H1 (cell line): ENCODE data around the gene AP1M1. TPM values are rescaled to one million over a fixed set of nuclear protein-coding genes. Genes with fewer than 3 reads are reported as not detected.

Experiments
- EGR1 ChIP-seq: IDR thresholded peaks from 2 replicates; pipeline ENCODE4 v1.6.1; 2011; ENCODE audit warnings: low read depth, low read length, borderline replicate concordance
- RFX5 ChIP-seq: IDR thresholded peaks from 2 replicates; pipeline ENCODE4 v1.6.1; 2011; ENCODE audit warnings: low read depth, low read length, improper control_type of control experiment, borderline replicate concordance
- SP4 ChIP-seq: IDR thresholded peaks from 2 replicates; pipeline ENCODE4 v1.6.1; 2012; ENCODE audit warnings: low read length, inconsistent platforms
- TEAD4 ChIP-seq: IDR thresholded peaks from 2 replicates; pipeline ENCODE4 v1.6.1; 2012; ENCODE audit warnings: low read depth, low read length, inconsistent platforms, mixed read lengths
- polyA plus RNA-seq, 7 experiments: library from polyadenylated mRNA; depleted of rRNA in 3 of 7; stranded (reverse) in 5 of 7; unstranded in 2 of 7; fragments of >200 nt in 5 of 7; fragments of 200-250 nt in 2 of 7; gene quantifications; 1 replicate in 5 of 7; 2 replicates in 1 of 7; 4 replicates in 1 of 7; pipeline versions ENCODE4 v1.2.1 to v1.2.3, GENCODE V29; 2011 to 2013; ENCODE audit warnings: missing spikeins in 2 of 7, mixed read lengths in 2 of 7
- total RNA-seq: library from RNA; stranded (reverse); fragmentation: NEBNext Ultra II Directional; extraction: Animal tissue kit (Norgen Biotek cat#: 25700); gene quantifications from 2 replicates; pipeline ENCODE4 v1.2.1, GENCODE V29; 2021

AP1M1 gene
- total and polyA plus RNA-seq, 2 of the 8 experiments (the other 6 are each of a cell fraction or from before 2014, with no cell fraction given): 30.9 to 37.5 TPM

DNA sequence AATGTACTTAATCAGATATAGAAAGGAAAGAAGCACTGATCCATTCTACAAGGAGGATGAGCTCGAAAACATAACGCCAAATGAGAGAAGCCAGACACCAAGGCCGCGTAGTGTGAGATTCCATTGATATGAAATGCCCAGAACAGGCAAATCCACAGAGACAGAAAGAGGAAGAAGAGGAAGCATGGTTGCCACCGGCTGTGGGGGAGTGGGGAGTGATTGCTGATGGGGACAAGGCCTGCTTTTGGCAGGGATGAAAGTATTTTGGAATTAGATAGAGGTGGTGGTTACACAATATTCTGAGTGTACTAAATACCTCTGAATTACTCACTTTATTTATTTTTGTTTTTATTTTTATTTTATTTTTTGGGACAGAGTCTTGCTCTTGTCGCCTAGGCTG is 76.7 kb downstream of the AP1M1 start (continued):
- no peak for TF ChIP-seq RFX5
- no peak for TF ChIP-seq SP4
- TF ChIP-seq TEAD4: no peak
- TF ChIP-seq EGR1: no peak
